ENCODE measurements around the gene PPP3R1.

The PPP3R1 gene

DNA sequence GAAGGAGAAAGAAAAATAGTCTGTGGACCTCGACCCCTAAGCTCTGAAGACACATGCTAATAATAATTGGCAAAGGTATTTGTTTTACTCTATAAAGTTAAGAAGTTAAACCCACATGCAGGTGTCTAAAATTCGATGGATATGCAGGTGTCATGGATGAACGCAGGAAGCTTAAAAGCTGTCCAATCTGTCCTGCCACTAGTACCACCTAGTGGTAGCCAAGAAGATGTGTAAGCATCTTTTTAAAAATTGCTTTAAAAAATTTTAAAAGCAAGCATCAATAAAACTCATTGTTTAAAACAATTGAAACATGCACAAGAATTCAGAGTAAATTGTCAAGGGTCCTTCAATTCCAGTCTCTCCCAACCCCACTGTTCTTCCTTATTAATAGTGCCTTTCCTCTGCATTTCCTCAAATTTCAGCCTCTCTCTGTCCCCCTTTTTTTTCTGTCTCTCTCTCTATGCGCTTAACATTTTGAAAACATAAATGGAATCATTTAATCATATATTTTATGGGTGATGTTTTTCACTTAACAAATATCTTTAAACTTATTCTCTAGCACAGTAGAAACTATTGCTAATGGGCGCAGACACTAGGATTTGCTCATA is 30.6 kb upstream of the PPP3R1 start:
- Mint-ChIP-seq H3K27ac (ENCODE audit: low read depth) (no peak overlapping the region), H3K9me3 (no peaks in the 10 kb centered on the region), H3K36me3 (ENCODE audit: insufficient read depth) (no peaks in the 10 kb centered on the region), H3K4me1 (no peaks in the 10 kb centered on the region), H3K4me3 (no peak overlapping the region), H3K27me3 (peaks cover 19% of the 10 kb centered on the region)
- DNase-seq (ENCODE audit: low spot score in 2 of 2) (no peak), ATAC-seq (replicated peaks; ENCODE audit: extremely low read depth, poor library complexity, severe bottlenecking) (peak; percentile 40)

GRCh38 chr2:68280796-68281195 is 28.5 kb upstream of the PPP3R1 start:
- no peaks in the 10 kb centered on the region for H3K4me1 Mint-ChIP-seq
- no peak for ATAC-seq (replicated peaks; ENCODE audit: extremely low read depth, poor library complexity, severe bottlenecking)

DNA sequence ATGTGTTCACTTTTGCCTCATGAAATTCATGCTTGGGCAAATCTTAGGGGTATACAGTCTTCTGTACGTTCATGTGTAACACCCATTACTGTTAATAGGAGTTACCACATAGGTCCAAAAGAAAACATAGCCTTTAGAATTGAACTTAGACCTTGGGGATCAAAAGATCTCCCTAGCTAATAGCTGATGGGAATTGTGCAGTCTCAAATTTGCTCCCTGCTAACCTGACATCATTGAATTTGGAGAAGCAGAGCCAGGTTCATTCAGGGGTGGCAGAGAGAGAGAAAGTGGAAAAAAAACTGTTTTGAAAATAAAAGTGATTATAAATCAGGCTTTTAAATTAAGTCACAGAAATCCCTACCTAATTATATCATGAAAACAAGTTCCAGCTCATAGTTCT is 28.0 kb upstream of the PPP3R1 start:
- ATAC-seq (replicated peaks; ENCODE audit: extremely low read depth, poor library complexity, severe bottlenecking) (no peak), DNase-seq (ENCODE audit: low spot score in 2 of 2) (no peak)
- H3K4me3 Mint-ChIP-seq: no peak overlapping the region
- peaks cover 35% of the 10 kb centered on the region for H3K27me3 Mint-ChIP-seq
- no peaks in the 10 kb centered on the region for H3K4me1 Mint-ChIP-seq
- no peak overlapping the region for H3K27ac Mint-ChIP-seq (ENCODE audit: low read depth)
- no peaks in the 10 kb centered on the region for H3K36me3 Mint-ChIP-seq (ENCODE audit: insufficient read depth)
- H3K9me3 Mint-ChIP-seq: no peaks in the 10 kb centered on the region

More at GRCh38 chr2:68280796-68281195, 28.5 kb upstream of the PPP3R1 start:
- no peaks in the 10 kb centered on the region for H3K36me3 Mint-ChIP-seq (ENCODE audit: insufficient read depth)
- H3K9me3 Mint-ChIP-seq: no peaks in the 10 kb centered on the region
- no peak for DNase-seq (ENCODE audit: low spot score in 2 of 2)
- H3K4me3 Mint-ChIP-seq: no peak overlapping the region
- peaks cover 35% of the 10 kb centered on the region for H3K27me3 Mint-ChIP-seq
- no peak overlapping the region for H3K27ac Mint-ChIP-seq (ENCODE audit: low read depth)

GRCh38 chr2:68279691-68280090 is 27.4 kb upstream of the PPP3R1 start:
- H3K4me1 Mint-ChIP-seq: no peaks in the 10 kb centered on the region
- no peak overlapping the region for H3K4me3 Mint-ChIP-seq
- no peaks in the 10 kb centered on the region for H3K9me3 Mint-ChIP-seq
- no peak for ATAC-seq (replicated peaks; ENCODE audit: extremely low read depth, poor library complexity, severe bottlenecking)
- no peak overlapping the region for H3K27ac Mint-ChIP-seq (ENCODE audit: low read depth)
- H3K27me3 Mint-ChIP-seq: peaks cover 36% of the 10 kb centered on the region
- DNase-seq (ENCODE audit: low spot score in 2 of 2): no peak
- no peaks in the 10 kb centered on the region for H3K36me3 Mint-ChIP-seq (ENCODE audit: insufficient read depth)

- H3K27me3 Mint-ChIP-seq: peaks cover 37% of the 10 kb centered on the region
- no peaks in the 10 kb centered on the region for H3K4me1 Mint-ChIP-seq
- no peaks in the 10 kb centered on the region for H3K36me3 Mint-ChIP-seq (ENCODE audit: insufficient read depth)
- no peak overlapping the region for H3K27ac Mint-ChIP-seq (ENCODE audit: low read depth)
- H3K9me3 Mint-ChIP-seq: no peaks in the 10 kb centered on the region
- ATAC-seq (replicated peaks; ENCODE audit: extremely low read depth, poor library complexity, severe bottlenecking) (no peak), DNase-seq (ENCODE audit: low spot score in 2 of 2) (no peak)
- no peak overlapping the region for H3K4me3 Mint-ChIP-seq
Measured at GRCh38 chr2:68278169-68278568, 25.8 kb upstream of the PPP3R1 start.

GRCh38 chr2:68274022-68274421 is 21.7 kb upstream of the PPP3R1 start:
- Mint-ChIP-seq H3K27ac (ENCODE audit: low read depth) (no peak overlapping the region), H3K4me1 (no peaks in the 10 kb centered on the region)

GRCh38 chr2:68272246-68272994 is 20.1 kb upstream of the PPP3R1 start:
- H3K4me1 Mint-ChIP-seq: no peaks in the 10 kb centered on the region
- peaks cover 1% of the 10 kb centered on the region for H3K36me3 Mint-ChIP-seq (ENCODE audit: insufficient read depth)
- H3K4me3 Mint-ChIP-seq: no peak overlapping the region
- no peaks in the 10 kb centered on the region for H3K9me3 Mint-ChIP-seq
- peaks cover 49% of the 10 kb centered on the region for H3K27me3 Mint-ChIP-seq
- no peak for ATAC-seq (replicated peaks; ENCODE audit: extremely low read depth, poor library complexity, severe bottlenecking)
- no peak overlapping the region for H3K27ac Mint-ChIP-seq (ENCODE audit: low read depth)
- no peak for DNase-seq (ENCODE audit: low spot score in 2 of 2)

More at GRCh38 chr2:68274022-68274421, 21.7 kb upstream of the PPP3R1 start:
- no peak overlapping the region for H3K4me3 Mint-ChIP-seq
- ATAC-seq (replicated peaks; ENCODE audit: extremely low read depth, poor library complexity, severe bottlenecking) (no peak), DNase-seq (ENCODE audit: low spot score in 2 of 2) (no peak)
- H3K9me3 Mint-ChIP-seq: no peaks in the 10 kb centered on the region
- H3K36me3 Mint-ChIP-seq (ENCODE audit: insufficient read depth): no peaks in the 10 kb centered on the region
- peaks cover 54% of the 10 kb centered on the region for H3K27me3 Mint-ChIP-seq

GRCh38 chr2:68266655-68267054 is 14.3 kb upstream of the PPP3R1 start:
- ATAC-seq (replicated peaks; ENCODE audit: extremely low read depth, poor library complexity, severe bottlenecking) (no peak), DNase-seq (ENCODE audit: low spot score in 2 of 2) (no peak)
- no peak overlapping the region for H3K27ac Mint-ChIP-seq (ENCODE audit: low read depth)
- peaks cover 1% of the 10 kb centered on the region for H3K36me3 Mint-ChIP-seq (ENCODE audit: insufficient read depth)
- H3K4me3 Mint-ChIP-seq: no peak overlapping the region
- no peaks in the 10 kb centered on the region for H3K4me1 Mint-ChIP-seq
- peaks cover 15% of the 10 kb centered on the region for H3K27me3 Mint-ChIP-seq
- H3K9me3 Mint-ChIP-seq: no peaks in the 10 kb centered on the region

GRCh38 chr2:68263632-68264031 is 11.3 kb upstream of the PPP3R1 start:
- DNase-seq (ENCODE audit: low spot score in 2 of 2) (no peak), ATAC-seq (replicated peaks; ENCODE audit: extremely low read depth, poor library complexity, severe bottlenecking) (no peak)
- H3K4me1 Mint-ChIP-seq: no peaks in the 10 kb centered on the region
- no peak overlapping the region for H3K27ac Mint-ChIP-seq (ENCODE audit: low read depth)
- peaks cover 1% of the 10 kb centered on the region for H3K36me3 Mint-ChIP-seq (ENCODE audit: insufficient read depth)
- H3K9me3 Mint-ChIP-seq: no peaks in the 10 kb centered on the region
- H3K4me3 Mint-ChIP-seq: no peak overlapping the region
- peaks cover 9% of the 10 kb centered on the region for H3K27me3 Mint-ChIP-seq

- no peak overlapping the region for H3K27ac Mint-ChIP-seq (ENCODE audit: low read depth)
- no peak for ATAC-seq (replicated peaks; ENCODE audit: extremely low read depth, poor library complexity, severe bottlenecking)
- H3K27me3 Mint-ChIP-seq: no peaks in the 10 kb centered on the region
- no peak for DNase-seq (ENCODE audit: low spot score in 2 of 2)
- H3K4me1 Mint-ChIP-seq: peaks cover 8% of the 10 kb centered on the region
- no peaks in the 10 kb centered on the region for H3K36me3 Mint-ChIP-seq (ENCODE audit: insufficient read depth)
- no peak overlapping the region for H3K4me3 Mint-ChIP-seq
- H3K9me3 Mint-ChIP-seq: no peaks in the 10 kb centered on the region
Measured at GRCh38 chr2:68258851-68259250, 6.5 kb upstream of the PPP3R1 start.

- Mint-ChIP-seq H3K27ac (ENCODE audit: low read depth) (no peak overlapping the region), H3K36me3 (ENCODE audit: insufficient read depth) (peaks cover 21% of the 10 kb centered on the region), H3K9me3 (no peaks in the 10 kb centered on the region), H3K4me3 (no peak overlapping the region), H3K4me1 (peaks cover 21% of the 10 kb centered on the region), H3K27me3 (no peaks in the 10 kb centered on the region)
- DNase-seq (ENCODE audit: low spot score in 2 of 2) (no peak), ATAC-seq (replicated peaks; ENCODE audit: extremely low read depth, poor library complexity, severe bottlenecking) (no peak)
Measured at GRCh38 chr2:68256093-68256450, 3.7 kb upstream of the PPP3R1 start.

DNA sequence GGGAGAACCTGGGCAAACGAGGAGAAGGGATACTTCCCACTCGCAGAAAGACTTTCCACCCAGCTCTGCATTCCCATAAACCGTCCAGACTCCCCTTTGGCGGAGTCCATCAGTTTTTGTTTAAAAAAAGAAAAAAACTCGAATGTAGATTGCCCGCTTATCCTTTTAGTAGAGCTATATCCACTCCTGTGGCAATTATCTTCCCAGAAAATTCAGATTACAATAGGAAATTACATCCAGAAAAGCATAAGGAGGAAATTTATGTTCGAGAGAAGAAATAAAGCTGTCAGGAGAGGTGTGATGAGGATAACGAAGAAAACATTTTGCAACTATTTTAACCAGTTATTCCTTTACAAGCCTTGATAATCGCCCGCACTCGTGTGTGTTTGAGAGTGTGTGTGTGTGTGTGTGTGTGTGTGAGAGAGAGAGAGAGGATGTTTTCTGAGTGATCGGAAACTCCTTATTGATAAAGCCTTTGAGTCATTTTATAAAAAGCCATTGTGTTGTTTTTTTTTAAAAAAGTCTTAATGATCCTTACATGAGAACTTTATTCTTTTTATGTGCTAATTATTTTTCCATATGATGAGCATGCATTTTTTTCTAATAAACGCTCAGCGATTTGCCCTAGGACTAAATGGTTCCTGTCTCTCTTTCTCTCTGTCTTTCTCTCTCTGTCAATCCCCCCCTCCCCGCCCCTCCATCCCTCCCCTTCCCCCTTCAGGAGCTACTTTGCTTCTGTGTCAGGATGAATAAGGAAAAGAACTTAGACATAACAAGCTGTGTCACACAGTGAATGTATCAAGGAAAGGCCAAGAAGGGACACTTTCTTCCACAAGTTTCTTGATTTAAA is 1.1 kb upstream of the PPP3R1 start:
- no peaks in the 10 kb centered on the region for H3K27me3 Mint-ChIP-seq
- DNase-seq (ENCODE audit: low spot score in 2 of 2) (no peak), ATAC-seq (replicated peaks; ENCODE audit: extremely low read depth, poor library complexity, severe bottlenecking) (no peak)
- H3K27ac Mint-ChIP-seq (ENCODE audit: low read depth): peak overlapping the region; percentile 91
- peak overlapping the region; percentile 86 for H3K4me3 Mint-ChIP-seq
- H3K36me3 Mint-ChIP-seq (ENCODE audit: insufficient read depth): peaks cover 24% of the 10 kb centered on the region
- no peaks in the 10 kb centered on the region for H3K9me3 Mint-ChIP-seq
- peaks cover 35% of the 10 kb centered on the region for H3K4me1 Mint-ChIP-seq

Measured in central memory CD8-positive, alpha-beta T cell (primary cell).